Cardiac muscle cell (in vitro differentiated cells and primary cell): Measurements from ENCODE around the gene NEMP1. TPM values are rescaled to one million over a fixed set of nuclear protein-coding genes. Genes with fewer than 3 reads are reported as not detected.

Experiments
- DNase-seq, 2 donors: peaks; one replicate each; pipeline versions ENCODE4 v3.0.0 to v3.0.0-alpha.2; 2010 to 2017; ENCODE audit warnings: low read depth in 1 of 2, low spot score in 1 of 2
- H3K27ac ChIP-seq: fragments of 200-600 bp; sonication (generic); 2 replicates; pipeline ENCODE4 v1.5.1; 2016
- H3K27me3 ChIP-seq: fragments of 200-600 bp; sonication (generic); 2 replicates; pipeline ENCODE4 v1.6.0; 2016; ENCODE audit warnings: control low read depth
- H3K36me3 ChIP-seq: fragments of 200-600 bp; sonication (generic); 2 replicates; pipeline ENCODE4 v1.5.1; 2016; ENCODE audit warnings: control low read depth
- H3K4me1 ChIP-seq: fragments of 200-600 bp; sonication (generic); 2 replicates; pipeline ENCODE4 v1.8.1; 2017; ENCODE audit warnings: low read depth, mild to moderate bottlenecking, mixed run types
- H3K4me3 ChIP-seq: fragments of 200-600 bp; sonication (generic); 2 replicates; pipeline ENCODE4 v1.5.1; 2016; ENCODE audit warnings: mild to moderate bottlenecking
- H3K9me3 ChIP-seq: fragments of 200-600 bp; sonication (generic); 2 replicates; pipeline ENCODE4 v1.5.1; 2017; ENCODE audit warnings: low read depth, mild to moderate bottlenecking, control low read depth
- CTCF ChIP-seq: IDR thresholded peaks from 2 replicates; pipeline ENCODE4 v1.5.1; 2012; ENCODE audit warnings: low read depth, mild to moderate bottlenecking, low read length
- polyA plus RNA-seq: library from polyadenylated mRNA; unstranded; fragments of >200 nt; fragmentation: Nextera tagmentation; extraction: Ambion mirVana; gene quantifications from 2 replicates; pipeline ENCODE4 v1.2.1, GENCODE V29; 2016
- total RNA-seq: library from RNA; depleted of rRNA; stranded (reverse); fragments of >200 nt; gene quantifications from 2 replicates; pipeline ENCODE4 v1.2.3, GENCODE V29; 2016

The NEMP1 gene
- total and polyA plus RNA-seq, 2 experiments from 2014 or later: 5.8 to 8.8 TPM

- TF ChIP-seq CTCF: no peak
- Histone ChIP-seq H3K27me3 (no peaks in the 10 kb centered on the region), H3K4me3 (no peak overlapping the region), H3K27ac (no peak overlapping the region), H3K9me3 (no peaks in the 10 kb centered on the region), H3K4me1 (no peaks in the 10 kb centered on the region), H3K36me3 (no peaks in the 10 kb centered on the region)
- DNase-seq: no peak
Observed at GRCh38 chr12:57037264-57037663, 41.3 kb downstream of the NEMP1 start.

- DNase-seq: no peak
- H3K9me3 ChIP-seq: no peaks in the 10 kb centered on the region
- H3K36me3 ChIP-seq: no peaks in the 10 kb centered on the region
- H3K27ac ChIP-seq: no peak overlapping the region
- H3K27me3 ChIP-seq: no peaks in the 10 kb centered on the region
- TF ChIP-seq CTCF: no peak
- H3K4me3 ChIP-seq: no peak overlapping the region
- H3K4me1 ChIP-seq: no peaks in the 10 kb centered on the region
Observed at GRCh38 chr12:57033431-57033830, 45.2 kb downstream of the NEMP1 start.

GRCh38 chr12:57031789-57032188, 46.8 kb downstream of the NEMP1 start:
- TF ChIP-seq CTCF: no peak
- H3K9me3 ChIP-seq: no peaks in the 10 kb centered on the region
- peaks cover 13% of the 10 kb centered on the region for H3K4me1 ChIP-seq
- H3K4me3 ChIP-seq: no peak overlapping the region
- no peak for DNase-seq
- H3K36me3 ChIP-seq: no peaks in the 10 kb centered on the region
- no peak overlapping the region for H3K27ac ChIP-seq
- no peaks in the 10 kb centered on the region for H3K27me3 ChIP-seq

- H3K4me1 ChIP-seq: peaks cover 16% of the 10 kb centered on the region
- H3K9me3 ChIP-seq: no peaks in the 10 kb centered on the region
- no peak overlapping the region for H3K27ac ChIP-seq
- peak in 1 of 2 donors; percentile 13 for DNase-seq
- no peak overlapping the region for H3K4me3 ChIP-seq
- no peaks in the 10 kb centered on the region for H3K27me3 ChIP-seq
- no peaks in the 10 kb centered on the region for H3K36me3 ChIP-seq
- TF ChIP-seq CTCF: no peak
Observed at GRCh38 chr12:57031138-57031725, 47.4 kb downstream of the NEMP1 start.

GRCh38 chr12:57029457-57029856, 49.1 kb downstream of the NEMP1 start:
- Histone ChIP-seq H3K9me3 (no peaks in the 10 kb centered on the region), H3K4me1 (peaks cover 16% of the 10 kb centered on the region), H3K4me3 (no peak overlapping the region), H3K27ac (no peak overlapping the region), H3K27me3 (no peaks in the 10 kb centered on the region), H3K36me3 (no peaks in the 10 kb centered on the region)
- DNase-seq: no peak
- no peak for TF ChIP-seq CTCF

- H3K36me3 ChIP-seq: no peaks in the 10 kb centered on the region
- no peak for TF ChIP-seq CTCF
- no peak overlapping the region for H3K27ac ChIP-seq
- no peak overlapping the region for H3K4me3 ChIP-seq
- no peak for DNase-seq
- peaks cover 16% of the 10 kb centered on the region for H3K4me1 ChIP-seq
- H3K27me3 ChIP-seq: no peaks in the 10 kb centered on the region
- H3K9me3 ChIP-seq: no peaks in the 10 kb centered on the region
Observed at GRCh38 chr12:57027805-57028153, 50.8 kb downstream of the NEMP1 start.
